IgD-negative memory B cell (primary cell): Measurements from ENCODE around the gene PCMT1. TPM values are rescaled to one million over a fixed set of nuclear protein-coding genes. Genes with fewer than 3 reads are reported as not detected.
A peak's percentile ranks its signal among the peaks of the same experiment; 100 is the strongest.
"Not testable (repeated sequence)": the region's sequence is repeated elsewhere in the genome, so short reads cannot be mapped to it uniquely, and the experiment has no call there.

ENCODE experiments used
- H3K27ac Mint-ChIP-seq, 3 donors: one replicate each; pipeline ENCODE4 v1.8.0; 2020 to 2022; ENCODE audit warnings: mild to moderate bottlenecking in 3 of 3, mixed read lengths in 3 of 3, moderate library complexity in 1 of 3
- H3K27me3 Mint-ChIP-seq: one replicate; pipeline ENCODE4 v1.8.0; 2021; ENCODE audit warnings: mixed read lengths
- H3K36me3 Mint-ChIP-seq: one replicate; pipeline ENCODE4 v1.8.0; 2020; ENCODE audit warnings: mild to moderate bottlenecking, mixed read lengths
- H3K4me1 Mint-ChIP-seq, 3 donors: one replicate each; pipeline ENCODE4 v1.8.0; 2020 to 2022; ENCODE audit warnings: mixed read lengths in 3 of 3, mild to moderate bottlenecking in 1 of 3
- H3K4me3 Mint-ChIP-seq, 4 donors: one replicate each; pipeline ENCODE4 v1.8.0; 2020 to 2022; ENCODE audit warnings: mild to moderate bottlenecking in 4 of 4, mixed read lengths in 4 of 4, moderate library complexity in 3 of 4
- H3K9me3 Mint-ChIP-seq, 3 donors: one replicate each; pipeline ENCODE4 v1.8.0; 2020 to 2021; ENCODE audit warnings: mixed read lengths in 3 of 3, mild to moderate bottlenecking in 1 of 3
- polyA plus RNA-seq: library from polyadenylated mRNA; unstranded; fragments of 300-500 nt; fragmentation: Illumina TruSeq; gene quantifications from one replicate; pipeline ENCODE4 v1.2.3, GENCODE V29; 2021

The PCMT1 gene
- polyA plus RNA-seq, 1 donor from 2014 or later: 116 TPM

- no peak overlapping the region for H3K4me3 Mint-ChIP-seq
- H3K36me3 Mint-ChIP-seq: peaks cover 2% of the 10 kb centered on the region
- no peaks in the 10 kb centered on the region for H3K27me3 Mint-ChIP-seq
- peaks cover 0 to 7% (median 0%) of the 10 kb centered on the region in 3 donors for H3K4me1 Mint-ChIP-seq
- no peaks in the 10 kb centered on the region for H3K9me3 Mint-ChIP-seq
- no peak overlapping the region for H3K27ac Mint-ChIP-seq
Measured at GRCh38 chr6:149729824-149730223, 19.7 kb upstream of the PCMT1 start.

- H3K4me3 Mint-ChIP-seq: no peak overlapping the region
- H3K9me3 Mint-ChIP-seq: no peaks in the 10 kb centered on the region
- H3K27me3 Mint-ChIP-seq: no peaks in the 10 kb centered on the region
- H3K27ac Mint-ChIP-seq: no peak overlapping the region
- H3K36me3 Mint-ChIP-seq: peaks cover 4% of the 10 kb centered on the region
- peaks cover 0 to 4% (median 0%) of the 10 kb centered on the region in 3 donors for H3K4me1 Mint-ChIP-seq
Measured at GRCh38 chr6:149733089-149733720, 16.3 kb upstream of the PCMT1 start.

GRCh38 chr6:149734915-149735314, 14.6 kb upstream of the PCMT1 start:
- Mint-ChIP-seq H3K4me1 (peaks cover 0 to 3% (median 3%) of the 10 kb centered on the region in 3 donors), H3K4me3 (no peak overlapping the region), H3K27me3 (no peaks in the 10 kb centered on the region), H3K9me3 (no peaks in the 10 kb centered on the region), H3K36me3 (peaks cover 7% of the 10 kb centered on the region), H3K27ac (no peak overlapping the region)

GRCh38 chr6:149745252-149745651, 4.3 kb upstream of the PCMT1 start:
- not testable (repeated sequence) for H3K27me3 Mint-ChIP-seq, H3K9me3 Mint-ChIP-seq, H3K36me3 Mint-ChIP-seq
- Mint-ChIP-seq H3K27ac (peak overlapping the region; percentile 83 to 96 (median 91)), H3K4me1 (peaks cover 15 to 19% (median 17%) of the 10 kb centered on the region in 3 donors), H3K4me3 (peak overlapping the region; percentile 94 to 98 (median 96))

GRCh38 chr6:149746147-149746946, 3.2 kb upstream of the PCMT1 start, which contains the start of gene NUP43:
NUP43 (minus strand) TSS chr6:149746529; CDS start chr6:149746495, 34 bp downstream.
- Mint-ChIP-seq H3K36me3 (no peaks in the 10 kb centered on the region), H3K4me1 (peaks cover 20 to 24% (median 22%) of the 10 kb centered on the region in 3 donors), H3K27me3 (no peaks in the 10 kb centered on the region), H3K4me3 (peak within 1 kb of the TSS; percentile 94 to 98 (median 96)), H3K9me3 (no peaks in the 10 kb centered on the region), H3K27ac (peak within 1 kb of the TSS; percentile 87 to 96 (median 91))

GRCh38 chr6:149749082-149749593, 403 bp upstream of the PCMT1 start:
- peak overlapping the region; percentile 62 to 91 (median 86) for H3K27ac Mint-ChIP-seq
- H3K36me3 Mint-ChIP-seq, H3K9me3 Mint-ChIP-seq, H3K27me3 Mint-ChIP-seq: not testable (repeated sequence)
- peak overlapping the region; percentile 90 to 95 (median 94) for H3K4me3 Mint-ChIP-seq
- H3K4me1 Mint-ChIP-seq: peaks cover 24 to 27% (median 25%) of the 10 kb centered on the region in 3 donors

- Mint-ChIP-seq H3K4me3 (peak overlapping the region; percentile 90 to 95 (median 94)), H3K9me3 (no peaks in the 10 kb centered on the region), H3K27me3 (no peaks in the 10 kb centered on the region), H3K27ac (peak overlapping the region; percentile 86 to 91 (median 86)), H3K36me3 (no peaks in the 10 kb centered on the region), H3K4me1 (peaks cover 24 to 34% (median 28%) of the 10 kb centered on the region in 3 donors)
Measured at GRCh38 chr6:149750136-149750609, 632 bp downstream of the PCMT1 start.

- H3K36me3 Mint-ChIP-seq: no peaks in the 10 kb centered on the region
- H3K9me3 Mint-ChIP-seq: no peaks in the 10 kb centered on the region
- peaks cover 24 to 32% (median 31%) of the 10 kb centered on the region in 3 donors for H3K4me1 Mint-ChIP-seq
- H3K27ac Mint-ChIP-seq: peak overlapping the region in 1 of 3 donors; percentile 91
- H3K4me3 Mint-ChIP-seq: peak overlapping the region in 1 of 4 donors; percentile 72
- H3K27me3 Mint-ChIP-seq: no peaks in the 10 kb centered on the region
Measured at GRCh38 chr6:149751239-149751638, 1.7 kb downstream of the PCMT1 start.

GRCh38 chr6:149751920-149752319, 2.4 kb downstream of the PCMT1 start:
- Mint-ChIP-seq H3K4me3 (peak overlapping the region in 3 of 4 donors; percentile 22 to 72 (median 46)), H3K4me1 (peaks cover 17 to 25% (median 25%) of the 10 kb centered on the region in 3 donors)
- not testable (repeated sequence) for H3K36me3 Mint-ChIP-seq, H3K27ac Mint-ChIP-seq, H3K9me3 Mint-ChIP-seq, H3K27me3 Mint-ChIP-seq

- peaks cover 12 to 28% (median 23%) of the 10 kb centered on the region in 3 donors for H3K4me1 Mint-ChIP-seq
- no peaks in the 10 kb centered on the region for H3K27me3 Mint-ChIP-seq
- no peak overlapping the region for H3K27ac Mint-ChIP-seq
- no peaks in the 10 kb centered on the region for H3K9me3 Mint-ChIP-seq
- no peaks in the 10 kb centered on the region for H3K36me3 Mint-ChIP-seq
- peak overlapping the region in 2 of 4 donors; percentile 72 to 75 for H3K4me3 Mint-ChIP-seq
Measured at GRCh38 chr6:149752600-149753373, 3.2 kb downstream of the PCMT1 start.

- H3K4me1 Mint-ChIP-seq: peaks cover 12 to 28% (median 23%) of the 10 kb centered on the region in 3 donors
- H3K27me3 Mint-ChIP-seq, H3K9me3 Mint-ChIP-seq, H3K36me3 Mint-ChIP-seq, H3K4me3 Mint-ChIP-seq, H3K27ac Mint-ChIP-seq: not testable (repeated sequence)
Measured at GRCh38 chr6:149753374-149753637, 3.8 kb downstream of the PCMT1 start.

GRCh38 chr6:149754548-149754947, 5.0 kb downstream of the PCMT1 start:
- peaks cover 12 to 26% (median 23%) of the 10 kb centered on the region in 3 donors for H3K4me1 Mint-ChIP-seq
- H3K36me3 Mint-ChIP-seq: no peaks in the 10 kb centered on the region
- no peaks in the 10 kb centered on the region for H3K9me3 Mint-ChIP-seq
- no peaks in the 10 kb centered on the region for H3K27me3 Mint-ChIP-seq
- H3K27ac Mint-ChIP-seq: no peak overlapping the region
- no peak overlapping the region for H3K4me3 Mint-ChIP-seq

GRCh38 chr6:149755300-149756260, 6.0 kb downstream of the PCMT1 start:
- H3K4me1 Mint-ChIP-seq: peaks cover 18 to 27% (median 23%) of the 10 kb centered on the region in 3 donors
- H3K4me3 Mint-ChIP-seq: no peak overlapping the region
- peaks cover 3% of the 10 kb centered on the region for H3K36me3 Mint-ChIP-seq
- no peaks in the 10 kb centered on the region for H3K27me3 Mint-ChIP-seq
- H3K9me3 Mint-ChIP-seq: no peaks in the 10 kb centered on the region
- H3K27ac Mint-ChIP-seq: peak overlapping the region in 1 of 3 donors; percentile 74

GRCh38 chr6:149756261-149756636, 6.7 kb downstream of the PCMT1 start:
- H3K27me3 Mint-ChIP-seq: no peaks in the 10 kb centered on the region
- no peaks in the 10 kb centered on the region for H3K9me3 Mint-ChIP-seq
- peaks cover 3% of the 10 kb centered on the region for H3K36me3 Mint-ChIP-seq
- peaks cover 17 to 25% (median 24%) of the 10 kb centered on the region in 3 donors for H3K4me1 Mint-ChIP-seq
- peak overlapping the region in 1 of 3 donors; percentile 74 for H3K27ac Mint-ChIP-seq
- no peak overlapping the region for H3K4me3 Mint-ChIP-seq
